D721Med (cell line): ENCODE results near the gene LSM3.

Experiments
- DNase-seq: peaks from one replicate; pipeline ENCODE4 v3.0.0; 2011; ENCODE audit warnings: low spot score; ENCODE audit not compliant: insufficient read length
- FAIRE-seq: peaks from 2 replicates; lab custom pipeline; 2011; peaks lifted over from hg19 to GRCh38; lab: Jason Lieb, UNC
- TF ChIP-seq, protein P1 (sequence below): IDR thresholded peaks from 2 replicates; pipeline ENCODE4 v1.5.1; 2012; ENCODE audit warnings: mild to moderate bottlenecking, control low read depth; ENCODE audit not compliant: insufficient read depth; ENCODE audit errors: missing control alignments

LSM3 gene

DNA sequence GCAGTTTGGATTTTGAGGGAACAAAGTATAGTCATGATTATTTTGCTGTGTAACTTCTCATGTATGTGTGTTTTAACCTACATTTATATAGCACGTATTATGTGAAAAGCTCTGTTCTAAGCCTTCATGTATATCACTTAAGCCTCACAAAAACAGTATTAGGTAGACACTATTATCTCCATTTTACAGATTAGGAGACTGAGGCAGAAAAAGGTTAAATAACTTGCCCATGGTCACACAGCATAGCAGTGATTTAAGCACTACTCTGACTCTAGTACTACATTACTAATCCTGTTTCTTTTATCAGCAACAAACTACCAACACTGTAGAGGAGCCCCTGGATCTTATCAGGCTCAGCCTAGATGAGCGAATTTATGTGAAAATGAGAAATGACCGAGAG is 2.6 kb downstream of the LSM3 start:
- DNase-seq (no peak), FAIRE-seq (no peak)
- TF ChIP-seq, protein P1, sequence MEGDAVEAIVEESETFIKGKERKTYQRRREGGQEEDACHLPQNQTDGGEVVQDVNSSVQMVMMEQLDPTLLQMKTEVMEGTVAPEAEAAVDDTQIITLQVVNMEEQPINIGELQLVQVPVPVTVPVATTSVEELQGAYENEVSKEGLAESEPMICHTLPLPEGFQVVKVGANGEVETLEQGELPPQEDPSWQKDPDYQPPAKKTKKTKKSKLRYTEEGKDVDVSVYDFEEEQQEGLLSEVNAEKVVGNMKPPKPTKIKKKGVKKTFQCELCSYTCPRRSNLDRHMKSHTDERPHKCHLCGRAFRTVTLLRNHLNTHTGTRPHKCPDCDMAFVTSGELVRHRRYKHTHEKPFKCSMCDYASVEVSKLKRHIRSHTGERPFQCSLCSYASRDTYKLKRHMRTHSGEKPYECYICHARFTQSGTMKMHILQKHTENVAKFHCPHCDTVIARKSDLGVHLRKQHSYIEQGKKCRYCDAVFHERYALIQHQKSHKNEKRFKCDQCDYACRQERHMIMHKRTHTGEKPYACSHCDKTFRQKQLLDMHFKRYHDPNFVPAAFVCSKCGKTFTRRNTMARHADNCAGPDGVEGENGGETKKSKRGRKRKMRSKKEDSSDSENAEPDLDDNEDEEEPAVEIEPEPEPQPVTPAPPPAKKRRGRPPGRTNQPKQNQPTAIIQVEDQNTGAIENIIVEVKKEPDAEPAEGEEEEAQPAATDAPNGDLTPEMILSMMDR: no peak

DNA sequence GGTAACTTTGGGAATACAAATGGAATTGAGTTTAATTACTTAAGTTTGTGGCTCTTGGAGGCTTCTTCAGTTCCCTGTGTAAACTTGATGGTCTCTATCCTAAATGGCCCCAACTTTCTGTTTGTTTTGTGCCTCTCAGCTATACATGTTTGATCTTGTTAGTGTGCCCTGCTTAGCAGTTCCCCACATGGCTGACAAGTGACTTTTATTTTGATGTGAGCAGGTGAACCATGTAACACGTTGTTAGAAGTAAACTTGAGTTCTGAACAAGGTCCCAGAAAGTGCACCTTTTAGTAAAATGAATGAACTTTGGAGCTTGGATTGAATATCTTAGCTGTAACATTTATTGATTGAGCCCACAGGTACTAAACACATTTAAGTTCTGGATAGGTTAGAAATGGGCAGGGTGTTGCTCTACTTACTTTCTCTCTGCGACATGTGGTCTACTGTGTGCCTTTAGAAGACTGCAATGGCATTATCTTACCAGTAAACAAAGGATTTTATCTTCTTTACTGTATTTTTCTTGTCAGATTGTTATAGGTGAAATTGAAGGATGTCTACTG is 4.5 kb downstream of the LSM3 start:
- DNase-seq (no peak), FAIRE-seq (no peak)
- TF ChIP-seq, protein P1: no peak

DNA sequence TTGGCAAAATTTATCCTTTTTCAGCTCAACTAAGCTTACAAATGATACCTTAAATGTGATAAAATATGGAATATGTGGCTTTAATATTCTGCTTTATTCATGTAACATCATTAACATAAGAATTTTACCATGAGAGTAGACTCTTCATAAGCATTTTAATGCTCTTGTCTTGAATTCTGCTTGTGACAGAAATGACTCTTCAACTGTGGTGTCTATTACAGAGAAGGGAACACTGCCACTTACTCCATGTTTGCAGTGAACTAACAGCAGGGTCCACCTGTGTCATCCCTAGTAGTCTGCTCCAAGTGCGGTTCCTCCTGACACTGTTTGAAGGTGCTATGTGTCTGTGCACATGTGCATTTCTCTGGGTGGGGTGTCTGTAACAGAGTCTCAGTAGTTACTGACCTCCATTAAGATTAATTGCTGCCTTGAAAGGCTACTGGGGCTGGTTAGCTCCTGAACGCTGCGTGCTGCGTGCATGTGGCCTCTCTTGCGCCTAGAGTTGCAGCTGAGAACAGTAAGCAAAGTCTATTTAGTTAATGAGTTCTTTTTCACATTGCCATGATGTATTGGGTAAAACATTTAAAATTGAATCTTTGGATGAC is 8.3 kb downstream of the LSM3 start:
- TF ChIP-seq, protein P1: no peak
- no peak for FAIRE-seq
- DNase-seq: no peak

DNA sequence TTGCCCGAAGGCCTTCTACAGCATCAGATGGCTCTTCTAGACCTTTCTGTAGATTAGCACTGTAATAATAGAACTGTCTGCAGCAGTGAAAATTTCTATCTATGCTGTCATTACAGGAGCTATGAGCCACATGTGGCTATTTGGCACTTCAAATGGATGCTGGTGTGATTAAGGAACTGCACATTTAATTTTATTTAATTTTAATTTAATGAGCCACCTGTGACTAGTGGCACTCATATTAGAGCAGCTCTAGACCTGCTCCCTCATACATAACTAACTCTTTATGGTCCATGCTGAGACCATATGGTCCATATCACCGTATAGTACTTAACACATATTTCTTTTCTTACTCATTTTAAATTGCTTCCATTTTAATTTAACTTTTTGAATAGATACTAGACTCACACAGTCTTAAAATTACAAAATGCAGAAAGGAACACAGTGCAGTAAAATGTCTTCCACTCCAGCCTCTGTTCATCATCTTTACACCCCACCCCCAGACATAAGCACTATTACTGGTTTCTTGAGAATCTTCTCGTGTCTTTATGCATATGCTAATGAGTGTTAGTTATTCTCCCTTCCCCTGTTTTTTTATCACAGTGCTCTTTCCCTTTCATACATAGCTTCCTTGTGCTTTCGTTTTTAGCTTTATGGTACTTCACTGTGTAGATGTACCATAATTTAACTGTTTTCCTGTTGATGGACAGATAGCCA is 9.6 kb downstream of the LSM3 start:
- DNase-seq (no peak), FAIRE-seq (no peak)
- TF ChIP-seq, protein P1: no peak

DNA sequence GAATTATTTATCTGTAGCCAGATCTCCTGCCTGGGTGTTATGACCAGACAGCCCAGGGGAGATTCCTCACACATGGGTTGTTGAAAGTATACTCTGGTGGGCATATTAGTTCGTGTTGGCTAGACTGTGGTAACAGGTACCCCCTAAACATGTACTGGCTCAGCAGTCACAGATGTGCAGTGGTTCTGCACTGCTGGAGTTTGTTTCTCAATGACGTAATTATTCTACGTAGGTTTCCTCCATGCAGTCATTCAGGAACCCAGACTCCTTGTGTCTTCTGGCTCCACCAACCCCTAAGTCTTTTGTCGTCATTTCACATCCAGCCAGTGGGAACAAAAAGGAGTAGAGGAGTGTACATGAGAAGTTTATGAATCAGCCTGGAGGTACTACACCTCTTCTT is 16.2 kb downstream of the LSM3 start:
- DNase-seq: no peak
- FAIRE-seq: no peak
- TF ChIP-seq, protein P1: no peak

DNA sequence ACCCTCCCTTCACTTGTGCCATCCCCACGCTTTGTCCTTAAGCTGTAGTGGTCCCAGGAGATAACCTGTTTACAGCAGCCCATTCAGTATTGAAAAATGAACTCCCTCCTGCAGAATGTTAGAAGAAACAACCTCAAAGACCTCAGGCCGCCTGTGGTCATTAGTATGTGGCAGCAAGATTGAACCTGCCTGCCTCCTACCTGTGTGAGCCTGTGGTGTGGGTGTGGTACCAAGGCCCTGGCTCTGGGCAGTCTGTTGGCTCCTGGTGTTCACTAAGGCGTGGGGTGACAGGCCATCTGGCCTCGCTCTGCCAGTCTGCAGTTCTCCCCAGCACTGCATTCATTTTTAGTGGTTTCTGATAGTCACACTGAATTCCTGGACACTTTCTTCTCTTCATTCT is 21.0 kb downstream of the LSM3 start:
- TF ChIP-seq, protein P1: no peak
- DNase-seq (no peak), FAIRE-seq (no peak)

DNA sequence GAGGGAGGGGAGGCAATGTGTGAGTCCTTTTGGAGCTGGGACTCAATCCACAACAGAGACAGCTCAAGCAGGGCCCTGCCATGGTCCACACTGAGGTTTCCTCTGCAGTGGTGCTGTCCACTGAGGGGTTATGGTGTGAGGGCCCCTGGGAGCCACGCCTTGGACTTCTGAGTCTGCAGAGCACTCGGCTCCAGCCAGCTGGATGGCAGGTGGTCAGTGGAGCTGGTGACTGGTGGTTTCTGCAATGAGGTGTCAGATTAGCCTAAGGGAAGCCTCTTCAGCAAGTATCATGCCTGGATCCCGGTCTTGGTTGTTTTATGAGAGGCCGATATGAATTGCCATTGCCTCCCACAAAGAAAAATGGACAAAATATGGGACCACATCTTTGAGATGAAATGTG is 21.7 kb downstream of the LSM3 start:
- FAIRE-seq (no peak), DNase-seq (no peak)
- TF ChIP-seq, protein P1: no peak
